Trophoblast cell (in vitro differentiated cells and primary cell): ENCODE data around the gene RANBP17.

Experiments
- DNase-seq, 2 donors: peaks; one replicate each; pipeline ENCODE4 v3.0.0-alpha.2; 2016
- H2AFZ ChIP-seq: 2 replicates; pipeline ENCODE4 v1.6.1; 2013; ENCODE audit warnings: low read length, moderate library complexity, mild to moderate bottlenecking; ENCODE audit not compliant: insufficient read depth, poor library complexity
- H2AK5ac ChIP-seq: 2 replicates; pipeline ENCODE4 v1.6.1; 2013; ENCODE audit warnings: mild to moderate bottlenecking, low read length
- H2BK120ac ChIP-seq: 2 replicates; pipeline ENCODE4 v1.6.1; 2013; ENCODE audit warnings: low read length, mild to moderate bottlenecking, moderate library complexity; ENCODE audit not compliant: insufficient read depth, poor library complexity
- H2BK12ac ChIP-seq: 2 replicates; pipeline ENCODE4 v1.6.1; 2013; ENCODE audit warnings: mild to moderate bottlenecking, low read length, moderate library complexity
- H2BK5ac ChIP-seq: 2 replicates; pipeline ENCODE4 v1.6.1; 2013; ENCODE audit warnings: low read length, low read depth, moderate library complexity, mild to moderate bottlenecking; ENCODE audit not compliant: poor library complexity
- H3K14ac ChIP-seq: 2 replicates; pipeline ENCODE4 v1.6.1; 2013; ENCODE audit warnings: mild to moderate bottlenecking, low read length
- H3K18ac ChIP-seq: 2 replicates; pipeline ENCODE4 v1.6.1; 2013; ENCODE audit warnings: mild to moderate bottlenecking, low read length
- H3K23ac ChIP-seq: 2 replicates; pipeline ENCODE4 v1.6.1; 2013; ENCODE audit warnings: low read length
- H3K27ac ChIP-seq: 2 replicates; pipeline ENCODE4 v1.5.1; 2013; ENCODE audit warnings: low read depth, mild to moderate bottlenecking, inconsistent platforms, low read length, moderate library complexity
- H3K27me3 ChIP-seq: 2 replicates; pipeline ENCODE4 v1.6.1; 2013; ENCODE audit warnings: inconsistent platforms, mild to moderate bottlenecking, low read length, moderate library complexity; ENCODE audit not compliant: insufficient read depth
- H3K36me3 ChIP-seq, 2 experiments: 1 replicate in 1 of 2; 2 replicates in 1 of 2; pipeline ENCODE4 v1.6.1; 2013; ENCODE audit warnings: low read length in 2 of 2, mild to moderate bottlenecking in 2 of 2, moderate library complexity in 1 of 2; ENCODE audit not compliant: insufficient read depth in 2 of 2, control insufficient read depth in 1 of 2
- H3K4ac ChIP-seq: 2 replicates; pipeline ENCODE4 v1.6.1; 2013; ENCODE audit warnings: low read depth, mild to moderate bottlenecking, low read length, moderate library complexity
- H3K4me1 ChIP-seq, 2 experiments: 1 replicate in 1 of 2; 2 replicates in 1 of 2; pipeline ENCODE4 v1.6.1; 2013; ENCODE audit warnings: low read length in 2 of 2, mild to moderate bottlenecking in 2 of 2, moderate library complexity in 1 of 2; ENCODE audit not compliant: insufficient read depth in 2 of 2, control insufficient read depth in 1 of 2
- H3K4me2 ChIP-seq: 2 replicates; pipeline ENCODE4 v1.6.1; 2013; ENCODE audit warnings: inconsistent platforms, mild to moderate bottlenecking, low read length, moderate library complexity
- H3K4me3 ChIP-seq: 2 replicates; pipeline ENCODE4 v1.5.1; 2013; ENCODE audit warnings: mild to moderate bottlenecking, low read depth, low read length, inconsistent platforms
- H3K79me1 ChIP-seq: one replicate; pipeline ENCODE4 v1.6.1; 2013; ENCODE audit warnings: low read length
- H3K79me2 ChIP-seq: 2 replicates; pipeline ENCODE4 v1.6.1; 2013; ENCODE audit warnings: low read length, mild to moderate bottlenecking; ENCODE audit not compliant: control insufficient read depth, insufficient read depth, poor library complexity
- H3K9ac ChIP-seq: 2 replicates; pipeline ENCODE4 v1.6.1; 2013; ENCODE audit warnings: mild to moderate bottlenecking, low read length
- H3K9me3 ChIP-seq: 2 replicates; pipeline ENCODE4 v1.6.1; 2013; ENCODE audit warnings: low read depth, mild to moderate bottlenecking, control low read depth, inconsistent platforms, low read length; ENCODE audit not compliant: insufficient read depth
- H4K12ac ChIP-seq: 2 replicates; pipeline ENCODE4 v1.6.1; 2013; ENCODE audit warnings: low read depth, mild to moderate bottlenecking, low read length, moderate library complexity
- H4K8ac ChIP-seq: 2 replicates; pipeline ENCODE4 v1.6.1; 2013; ENCODE audit warnings: low read depth, mild to moderate bottlenecking, low read length, moderate library complexity
- H4K91ac ChIP-seq: one replicate; pipeline ENCODE4 v1.6.1; 2013; ENCODE audit warnings: low read depth, mild to moderate bottlenecking, low read length, moderate library complexity
- WGBS: extraction: QIAGEN DNeasy Blood & Tissue Kit; methylation state at CpG from one replicate; pipeline ENCODE4 v1.1.7; 2013; ENCODE audit warnings: missing lambda C conversion rate; ENCODE audit not compliant: insufficient read length, insufficient coverage; ENCODE audit errors: extremely low coverage; 5-methylcytosine and 5-hydroxymethylcytosine counted together

Gene RANBP17

DNA sequence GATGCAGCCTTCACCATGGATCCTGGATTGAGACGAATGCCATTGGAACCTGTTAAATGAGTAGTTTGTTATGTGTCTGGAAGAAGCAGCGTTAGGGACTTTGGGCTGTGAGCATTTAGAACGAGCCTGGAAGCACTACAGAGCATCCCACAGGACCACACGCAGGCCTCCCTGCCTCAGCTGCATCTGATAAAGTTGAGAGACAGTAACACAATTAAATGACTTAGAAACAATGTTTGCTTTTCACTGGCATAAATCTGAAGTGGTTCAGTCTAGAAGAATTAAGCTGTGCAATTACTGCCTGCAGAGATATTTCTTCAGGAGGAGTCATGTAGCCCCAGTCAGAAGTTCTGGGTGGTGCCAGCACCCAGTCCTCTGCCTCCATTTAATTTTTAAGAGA lies 437.4 kb downstream of the RANBP17 start:
- Histone ChIP-seq H2AK5ac (no peak overlapping the region), H3K4me1 (peaks cover 3 to 4% of the 10 kb centered on the region in 2 experiments), H3K23ac (no peak overlapping the region), H3K9ac (no peak overlapping the region), H4K12ac (no peak overlapping the region), H4K8ac (no peak overlapping the region), H3K36me3 (peaks cover 4 to 8% of the 10 kb centered on the region in 2 experiments), H3K79me2 (no peaks in the 10 kb centered on the region), H3K4ac (no peak overlapping the region), H3K18ac (no peak overlapping the region), H3K4me3 (no peak overlapping the region), H3K9me3 (no peaks in the 10 kb centered on the region), H3K14ac (no peak overlapping the region), H2BK12ac (no peak overlapping the region), H3K79me1 (no peaks in the 10 kb centered on the region), H2BK5ac (no peak overlapping the region), H3K27ac (no peak overlapping the region), H2BK120ac (no peak overlapping the region), H3K4me2 (no peak overlapping the region), H2AFZ (no peak overlapping the region), H4K91ac (no peak overlapping the region), H3K27me3 (no peaks in the 10 kb centered on the region)
- no peak for DNase-seq
- no CpG with 5 or more reads among the region's 4 CpGs for WGBS

DNA sequence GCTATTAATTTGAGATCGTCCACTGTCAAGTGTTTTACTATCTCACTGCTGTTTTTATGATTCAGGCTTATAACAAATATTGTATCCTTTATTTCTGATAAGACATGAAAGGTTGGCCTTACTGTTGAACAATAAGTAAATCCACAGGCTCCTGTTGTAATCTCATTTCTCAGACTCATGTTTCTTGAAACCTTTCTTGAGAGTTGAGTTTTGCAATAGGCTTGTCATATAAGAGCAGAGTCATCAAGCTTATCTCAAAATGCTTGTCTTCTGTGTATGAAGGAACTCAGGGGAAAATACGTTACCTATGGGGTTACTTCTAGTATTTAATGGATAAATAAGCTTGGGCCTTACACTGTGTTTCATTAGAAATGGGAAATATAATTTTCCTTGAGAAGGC lies 438.0 kb downstream of the RANBP17 start:
- Histone ChIP-seq H2BK5ac (no peak overlapping the region), H2BK120ac (no peak overlapping the region), H3K4me2 (no peak overlapping the region), H3K18ac (no peak overlapping the region), H3K27me3 (peaks cover 4% of the 10 kb centered on the region), H2AK5ac (no peak overlapping the region), H3K79me2 (no peaks in the 10 kb centered on the region), H3K4ac (no peak overlapping the region), H3K27ac (no peak overlapping the region), H3K79me1 (no peaks in the 10 kb centered on the region), H3K4me3 (no peak overlapping the region), H3K23ac (no peak overlapping the region), H3K9ac (no peak overlapping the region), H4K12ac (no peak overlapping the region), H3K4me1 (peaks cover 3 to 4% of the 10 kb centered on the region in 2 experiments), H4K8ac (no peak overlapping the region), H2AFZ (no peak overlapping the region), H3K14ac (no peak overlapping the region), H3K36me3 (peaks cover 3 to 7% of the 10 kb centered on the region in 2 experiments), H2BK12ac (no peak overlapping the region), H3K9me3 (no peaks in the 10 kb centered on the region), H4K91ac (no peak overlapping the region)
- peak; percentile 23 to 78 for DNase-seq
- no CpG with 5 or more reads among the region's 2 CpGs for WGBS

DNA sequence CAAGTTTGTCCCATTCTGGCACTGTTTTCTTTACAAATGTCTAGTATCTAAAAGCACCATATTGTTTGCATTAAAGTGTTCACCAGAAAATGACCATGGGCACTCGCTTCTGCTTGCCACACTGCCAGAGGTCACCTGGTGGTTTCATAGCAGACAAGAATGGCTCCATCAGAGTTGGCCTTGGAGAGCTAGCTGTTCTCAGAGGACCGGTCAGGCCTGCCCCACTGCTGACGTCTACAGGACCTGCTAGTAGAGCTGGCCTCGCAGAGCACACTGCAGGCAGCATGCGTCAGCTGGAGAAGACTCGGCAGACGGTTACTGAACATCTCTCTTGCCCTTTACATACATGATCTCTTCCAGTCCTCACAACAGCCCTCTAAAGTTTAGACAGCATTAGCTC lies 438.5 kb downstream of the RANBP17 start:
- H3K4me2 ChIP-seq: no peak overlapping the region
- DNase-seq: peak; percentile 80 to 91
- no peak overlapping the region for H4K12ac ChIP-seq

GRCh38 chr5:171306166-171306565 lies 444.3 kb downstream of the RANBP17 start:
- Histone ChIP-seq H3K4ac (no peak overlapping the region), H4K91ac (no peak overlapping the region), H3K27ac (no peak overlapping the region), H3K79me2 (no peaks in the 10 kb centered on the region), H4K8ac (no peak overlapping the region), H2BK12ac (no peak overlapping the region), H3K79me1 (no peaks in the 10 kb centered on the region), H2BK120ac (no peak overlapping the region), H3K27me3 (peaks cover 60% of the 10 kb centered on the region), H2BK5ac (no peak overlapping the region), H3K4me2 (no peak overlapping the region), H3K9me3 (peaks cover 4% of the 10 kb centered on the region), H3K4me1 (peaks cover 13 to 15% of the 10 kb centered on the region in 2 experiments), H2AFZ (no peak overlapping the region), H3K4me3 (no peak overlapping the region), H3K36me3 (peaks cover 0 to 4% of the 10 kb centered on the region in 2 experiments), H4K12ac (no peak overlapping the region), H3K23ac (no peak overlapping the region), H3K18ac (no peak overlapping the region), H3K9ac (no peak overlapping the region), H3K14ac (no peak overlapping the region), H2AK5ac (no peak overlapping the region)
- no CpG with 5 or more reads among the region's 6 CpGs for WGBS
- no peak for DNase-seq

More for the DNA sequence above, 438.5 kb downstream of the RANBP17 start:
- no peak overlapping the region for H3K4ac ChIP-seq
- H4K8ac ChIP-seq: no peak overlapping the region
- H3K79me1 ChIP-seq: no peaks in the 10 kb centered on the region
- H2BK120ac ChIP-seq: no peak overlapping the region
- H2AK5ac ChIP-seq: no peak overlapping the region
- H2BK12ac ChIP-seq: no peak overlapping the region
- no peak overlapping the region for H3K9ac ChIP-seq
- H2BK5ac ChIP-seq: no peak overlapping the region
- no peak overlapping the region for H3K18ac ChIP-seq
- H3K27me3 ChIP-seq: peaks cover 5% of the 10 kb centered on the region
- no peaks in the 10 kb centered on the region for H3K9me3 ChIP-seq
- WGBS: no CpG with 5 or more reads among the region's 7 CpGs
- peaks cover 1 to 3% of the 10 kb centered on the region in 2 experiments for H3K4me1 ChIP-seq
- H3K4me3 ChIP-seq: no peak overlapping the region
- H3K23ac ChIP-seq: no peak overlapping the region
- H2AFZ ChIP-seq: no peak overlapping the region
- no peaks in the 10 kb centered on the region for H3K79me2 ChIP-seq
- no peak overlapping the region for H3K27ac ChIP-seq
- H4K91ac ChIP-seq: no peak overlapping the region
- no peak overlapping the region for H3K14ac ChIP-seq
- peaks cover 3 to 7% of the 10 kb centered on the region in 2 experiments for H3K36me3 ChIP-seq
